Astrocyte of the spinal cord (primary cell): Measurements from ENCODE around the gene AURKB.
"Not testable (repeated sequence)": the region's sequence is repeated elsewhere in the genome, so short reads cannot be mapped to it uniquely, and the experiment has no call there.

Experiments used
- DNase-seq: peaks from one replicate; pipeline ENCODE4 v3.0.0; 2011; ENCODE audit warnings: low read depth, low spot score
- H3K4me3 ChIP-seq: 2 replicates; pipeline ENCODE4 v1.5.1; 2011; ENCODE audit warnings: low read depth, mild to moderate bottlenecking, low read length, moderate library complexity
- CTCF ChIP-seq: IDR thresholded peaks from 2 replicates; pipeline ENCODE4 v1.5.1; 2012; ENCODE audit warnings: low read depth, mild to moderate bottlenecking, low read length, inconsistent platforms
- in situ Hi-C: cut with HindIII; loops from 2 replicates; pipeline ENCODE4 v1.10.0; 2017; ENCODE audit warnings: low sequenced_read_pairs

AURKB gene

GRCh38 chr17:8176998-8177731 lies 33.2 kb downstream of the AURKB start:
- no peak for DNase-seq
- in situ Hi-C loops: no loop called here
- H3K4me3 ChIP-seq: peak overlapping the region; percentile 67
- TF ChIP-seq CTCF: no peak

- H3K4me3 ChIP-seq: peak within 1 kb of the TSS; percentile 67
- in situ Hi-C loops: no loop called here
- TF ChIP-seq CTCF: no peak
- peak; percentile 81 for DNase-seq
Measured at GRCh38 chr17:8176197-8176940, 34.0 kb downstream of the AURKB start, which contains the start of gene TMEM107. Gene TMEM107 (minus strand): TSS chr17:8176380. CDS start chr17:8176286, 94 bp downstream.

GRCh38 chr17:8175795-8176196 lies 34.6 kb downstream of the AURKB start:
- no peak for TF ChIP-seq CTCF
- peak overlapping the region; percentile 67 for H3K4me3 ChIP-seq
- in situ Hi-C loops: no loop called here
- no peak for DNase-seq

- TF ChIP-seq CTCF: no peak
- no peak for DNase-seq
- in situ Hi-C loops: no loop called here
- H3K4me3 ChIP-seq: peak overlapping the region; percentile 38
Measured at GRCh38 chr17:8173871-8174322, 36.5 kb downstream of the AURKB start.

- DNase-seq: peak; percentile 98
Measured at GRCh38 chr17:8173056-8173870, 37.1 kb downstream of the AURKB start.

GRCh38 chr17:8170186-8170585 lies 40.2 kb downstream of the AURKB start:
- in situ Hi-C loops, H3K4me3 ChIP-seq, DNase-seq: not testable (repeated sequence)

More at GRCh38 chr17:8173056-8173870, 37.1 kb downstream of the AURKB start:
- H3K4me3 ChIP-seq: peak overlapping the region; percentile 38
- in situ Hi-C loops: no loop called here
- TF ChIP-seq CTCF: no peak
